ENCODE results near the gene PCDHB16.

DNA sequence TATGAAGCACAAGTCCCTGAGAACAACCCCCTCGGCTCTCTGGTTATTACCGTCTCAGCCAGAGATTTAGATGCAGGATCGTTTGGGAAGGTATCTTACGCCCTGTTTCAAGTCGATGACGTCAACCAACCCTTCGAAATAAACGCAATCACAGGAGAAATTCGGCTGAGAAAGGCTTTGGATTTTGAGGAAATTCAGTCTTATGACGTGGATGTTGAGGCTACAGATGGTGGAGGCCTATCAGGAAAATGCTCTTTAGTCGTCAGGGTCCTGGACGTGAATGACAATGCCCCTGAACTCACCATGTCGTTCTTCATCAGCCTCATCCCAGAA is 31.2 kb upstream of the PCDHB16 start:
- TF ChIP-seq CTCF (conservative IDR thresholded peaks at IDR 0.05) (no peak), EZH2 (IDR thresholded peaks at IDR 0.05; ENCODE audit: low read depth) (no peak)

Measured in PC-9 (cell line).